ENCODE measurements around the gene IKZF1.
"Not testable (repeated sequence)": the region's sequence is repeated elsewhere in the genome, so short reads cannot be mapped to it uniquely, and the experiment has no call there.

The IKZF1 gene

GRCh38 chr7:50335795-50336754 lies 31.6 kb downstream of the IKZF1 start:
- DNase-seq = no peak

- DNase-seq = no peak
These were observed 32.6 kb downstream of the IKZF1 start for GRCh38 chr7:50336894-50337703.

- DNase-seq = not testable (repeated sequence)
These were observed 35.0 kb downstream of the IKZF1 start for GRCh38 chr7:50339472-50339871.

GRCh38 chr7:50339990-50340500 lies 35.5 kb downstream of the IKZF1 start:
- no peak for DNase-seq

- DNase-seq = no peak
These were observed 37.2 kb downstream of the IKZF1 start for GRCh38 chr7:50341724-50342123.

GRCh38 chr7:50342616-50343114 lies 38.1 kb downstream of the IKZF1 start:
- DNase-seq = no peak

- DNase-seq = no peak
These were observed 42.3 kb downstream of the IKZF1 start for GRCh38 chr7:50346545-50347497.

GRCh38 chr7:50347693-50348092 lies 43.2 kb downstream of the IKZF1 start:
- DNase-seq = no peak

GRCh38 chr7:50348469-50349162 lies 44.1 kb downstream of the IKZF1 start:
- DNase-seq = no peak

- no peak for DNase-seq
These were observed 44.9 kb downstream of the IKZF1 start for GRCh38 chr7:50349399-50349798.

- no peak for DNase-seq
These were observed 45.7 kb downstream of the IKZF1 start for GRCh38 chr7:50349963-50350944.

GRCh38 chr7:50351267-50351666 lies 46.8 kb downstream of the IKZF1 start:
- no peak for DNase-seq

GRCh38 chr7:50352282-50352681 lies 47.8 kb downstream of the IKZF1 start:
- no peak for DNase-seq

- no peak for DNase-seq
These were observed 48.2 kb downstream of the IKZF1 start for GRCh38 chr7:50352751-50353150.

- DNase-seq = no peak
These were observed 48.7 kb downstream of the IKZF1 start for GRCh38 chr7:50353201-50353600.

GRCh38 chr7:50353894-50354595 lies 49.5 kb downstream of the IKZF1 start:
- no peak for DNase-seq

- DNase-seq = no peak
These were observed 51.3 kb downstream of the IKZF1 start for GRCh38 chr7:50355817-50356178.

- DNase-seq = no peak
These were observed 51.9 kb downstream of the IKZF1 start for GRCh38 chr7:50356212-50356944.

GRCh38 chr7:50356945-50357268 lies 52.4 kb downstream of the IKZF1 start:
- DNase-seq = no peak
